Activated CD4-positive, CD25-positive, alpha-beta regulatory T cell treated with anti-CD3 and anti-CD28 coated beads, Interleukin-2, amount 50 U/mL, for 72 hours (primary cell): ENCODE measurements around the gene DENND10.
"Not testable (repeated sequence)": the region's sequence is repeated elsewhere in the genome, so short reads cannot be mapped to it uniquely, and the experiment has no call there.

ENCODE experiments used
- DNase-seq: peaks from one replicate; pipeline ENCODE4 v3.0.0; 2021

The DENND10 gene

GRCh38 chr10:119100434-119101238, 3.3 kb upstream of the DENND10 start:
- DNase-seq, result no peak

DNA sequence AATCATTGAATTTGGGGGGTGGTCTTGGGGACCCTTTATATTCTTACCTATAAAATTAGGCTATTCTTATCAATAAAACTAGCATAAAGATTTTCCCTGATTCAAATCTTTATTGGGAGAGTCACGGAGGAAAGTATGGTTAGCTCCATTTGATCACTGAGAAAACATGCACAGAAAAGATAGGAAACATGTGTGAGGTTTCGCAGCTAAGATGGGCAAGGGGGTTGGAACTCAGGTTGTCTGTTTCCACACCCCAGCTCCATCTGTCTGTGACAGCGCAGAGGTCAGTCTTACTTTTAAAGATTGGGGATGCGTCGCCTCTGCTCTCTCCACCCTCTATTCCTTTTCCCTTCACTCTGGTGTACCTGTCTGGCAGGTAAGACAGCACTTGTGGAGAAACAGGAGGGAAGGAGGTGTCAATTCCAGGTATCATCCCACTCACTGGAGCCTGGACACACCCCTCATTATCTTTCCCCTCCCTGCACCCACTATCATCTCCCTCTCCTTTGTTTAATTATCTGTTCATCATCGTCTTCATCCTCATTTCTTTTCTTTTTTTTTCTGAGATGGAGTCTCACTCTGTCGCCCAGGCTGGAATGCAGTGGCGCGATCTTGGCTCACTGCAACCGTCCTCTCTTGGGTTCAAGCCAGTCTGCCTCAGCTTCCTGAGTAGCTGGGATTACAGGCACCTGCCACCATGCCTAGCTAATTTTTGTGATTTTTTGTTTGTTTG, 2.4 kb upstream of the DENND10 start:
- no peak for DNase-seq

DNA sequence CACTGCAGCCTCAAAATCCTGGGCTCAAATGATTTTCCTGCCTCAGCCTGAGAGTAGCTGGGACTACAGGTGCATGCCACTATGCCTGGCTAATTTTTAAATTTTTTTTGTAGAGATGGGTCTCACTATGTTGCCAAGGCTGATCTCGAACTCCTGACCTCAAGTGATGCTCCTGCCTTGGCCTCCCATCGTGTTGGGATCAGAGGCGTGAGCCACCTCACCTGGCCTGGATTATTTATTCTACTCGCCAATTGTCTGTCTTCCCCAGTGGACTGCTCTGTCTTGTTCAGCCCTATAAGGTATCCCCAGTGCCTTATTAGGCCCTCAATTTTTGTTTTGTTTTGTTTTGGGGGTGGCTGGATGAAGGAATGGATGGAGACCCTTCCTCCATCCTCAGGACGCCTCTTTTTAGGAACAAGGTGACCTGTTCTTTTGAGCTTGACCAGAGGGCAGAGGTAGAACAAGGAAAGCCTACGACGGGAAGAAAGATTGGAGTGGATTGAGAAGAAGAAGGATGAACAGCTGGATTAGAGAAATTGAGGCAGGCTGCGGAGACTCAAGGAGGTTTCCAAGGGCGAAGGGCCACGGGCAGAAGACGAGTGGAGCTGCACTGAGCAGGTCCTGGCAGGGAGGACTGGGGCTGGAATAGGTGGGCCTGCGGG, 541 bp upstream of the DENND10 start:
- DNase-seq, result no peak

GRCh38 chr10:119104654-119105015, 722 bp downstream of the DENND10 start:
- peak; percentile 47 for DNase-seq

DNA sequence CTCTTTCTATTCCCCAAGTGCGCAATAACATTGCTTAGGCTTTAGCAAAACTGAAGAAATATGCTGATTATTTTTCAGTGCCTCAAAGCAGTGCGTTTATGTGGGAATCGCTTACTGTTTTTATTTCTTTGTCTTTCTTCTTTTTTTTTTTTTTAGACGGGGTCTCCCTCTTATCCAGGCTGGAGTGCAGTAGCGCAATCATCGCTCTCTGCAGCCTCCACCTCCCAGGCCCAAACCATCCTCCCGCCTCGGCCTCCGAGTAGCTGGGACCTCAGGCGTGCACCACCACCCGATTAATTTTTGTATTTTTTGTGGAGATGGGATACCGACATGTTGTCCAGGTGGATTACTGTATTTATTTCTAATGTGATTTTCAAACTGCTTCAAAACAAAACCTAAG, 1.2 kb downstream of the DENND10 start:
- DNase-seq, result no peak

DNA sequence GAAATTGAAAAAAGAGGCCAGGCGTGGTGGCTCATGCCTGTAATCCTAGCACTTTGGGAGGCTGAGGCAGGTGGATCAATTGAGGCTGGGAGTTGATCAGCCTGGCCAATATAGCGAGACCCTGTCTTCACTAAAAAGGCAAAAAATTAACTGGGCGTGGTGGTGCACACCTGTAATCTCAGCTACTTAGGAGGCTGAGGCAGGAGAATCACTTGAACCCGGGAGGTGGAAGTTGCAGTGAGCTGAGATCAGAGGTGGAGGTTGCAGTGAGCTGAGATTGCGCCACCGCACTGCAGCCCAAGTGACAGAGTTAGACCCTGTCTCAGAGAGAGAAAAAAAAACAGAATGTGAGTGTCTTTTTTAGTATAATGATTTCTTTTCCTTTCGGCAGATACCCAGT, 2.0 kb downstream of the DENND10 start:
- not testable (repeated sequence) for DNase-seq

GRCh38 chr10:119107106-119107505, 3.2 kb downstream of the DENND10 start:
- DNase-seq, result not testable (repeated sequence)

DNA sequence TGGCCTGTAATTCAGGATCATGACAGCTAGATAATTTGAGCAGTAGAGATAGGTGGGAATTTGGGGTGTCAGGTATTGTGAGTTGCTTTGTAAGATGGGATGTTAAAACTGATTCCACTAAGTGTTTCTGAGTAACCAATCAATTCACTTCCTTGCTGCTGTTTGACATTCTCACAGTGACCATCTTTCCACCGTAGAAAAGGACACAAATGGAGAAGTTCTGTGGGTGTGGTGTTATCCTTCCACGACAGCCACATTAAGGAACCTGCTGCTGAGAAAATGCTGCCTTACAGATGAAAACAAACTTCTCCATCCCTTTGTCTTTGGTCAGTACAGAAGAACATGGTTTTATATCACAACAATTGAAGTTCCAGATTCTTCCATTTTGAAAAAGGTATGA, 3.9 kb downstream of the DENND10 start:
- DNase-seq, result not testable (repeated sequence)

- no peak for DNase-seq
Observed at GRCh38 chr10:119112056-119112455, 8.1 kb downstream of the DENND10 start.

DNA sequence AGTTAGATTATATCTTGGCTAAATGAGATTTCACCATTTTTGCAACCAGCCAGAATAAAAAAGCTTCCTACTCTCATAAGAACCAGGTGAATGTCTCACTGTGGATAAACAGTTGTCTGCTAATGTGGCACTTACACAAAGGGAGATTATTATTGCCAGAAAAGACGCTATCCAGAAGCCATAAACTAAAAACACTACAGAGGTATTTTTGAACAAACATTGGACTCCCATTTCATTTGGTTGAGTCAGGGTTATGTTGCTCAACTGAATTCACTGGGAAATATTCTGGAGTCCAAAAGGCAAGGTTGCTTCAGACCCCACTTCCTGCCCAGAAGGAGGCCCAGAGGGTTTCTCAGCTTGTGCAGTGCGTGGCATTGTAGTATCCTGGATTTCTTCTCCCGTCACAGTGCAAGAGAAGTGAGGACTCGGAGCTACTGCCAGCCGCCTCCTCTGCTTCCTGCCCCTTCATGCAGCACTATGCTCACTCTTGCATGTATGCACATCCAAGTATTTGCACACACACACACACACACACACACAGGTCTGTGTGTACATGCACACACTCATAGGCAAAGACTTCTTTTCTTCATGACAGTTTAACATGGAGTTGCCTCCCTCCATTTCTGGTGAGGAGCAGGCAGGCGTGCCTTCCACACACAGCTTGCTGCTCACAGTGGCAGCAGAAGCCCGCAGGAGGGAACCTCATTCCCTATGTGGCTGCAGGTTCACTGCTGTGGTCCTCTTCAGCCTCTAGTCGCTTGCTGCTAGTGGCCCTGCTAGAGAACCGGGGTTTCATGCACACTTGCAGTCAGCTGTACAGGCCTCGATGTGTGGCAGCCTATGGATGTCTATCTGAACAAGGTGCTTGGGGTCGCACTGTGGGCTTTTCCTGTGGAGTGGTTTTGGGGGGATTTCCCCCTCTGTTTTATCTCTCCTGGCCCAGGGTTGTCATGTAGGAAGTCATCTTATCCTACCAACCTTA, 10.1 kb downstream of the DENND10 start:
- DNase-seq, result no peak

GRCh38 chr10:119115926-119116325, 12.0 kb downstream of the DENND10 start:
- no peak for DNase-seq

- no peak for DNase-seq
Observed at GRCh38 chr10:119116326-119116951, 12.5 kb downstream of the DENND10 start.

DNA sequence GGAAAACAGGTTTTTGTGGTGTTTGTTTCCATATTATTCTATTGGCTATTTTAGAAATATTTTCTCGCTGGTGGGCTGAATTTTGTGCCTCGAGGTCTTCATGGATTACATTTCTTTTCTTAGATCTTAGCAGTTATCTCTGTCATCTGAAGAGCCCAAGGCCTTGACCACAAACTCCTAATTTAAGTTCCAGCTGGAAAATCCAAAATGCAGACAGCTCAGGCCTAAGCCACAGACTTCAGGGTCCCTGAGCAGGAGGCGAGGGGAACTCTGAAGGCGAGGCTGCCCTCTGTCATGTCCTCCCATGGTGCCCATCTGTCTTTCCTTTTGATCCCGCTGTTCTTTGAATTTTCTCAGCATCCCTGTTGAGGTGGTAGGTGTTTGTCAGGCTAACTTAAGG, 14.3 kb downstream of the DENND10 start:
- no peak for DNase-seq

DNA sequence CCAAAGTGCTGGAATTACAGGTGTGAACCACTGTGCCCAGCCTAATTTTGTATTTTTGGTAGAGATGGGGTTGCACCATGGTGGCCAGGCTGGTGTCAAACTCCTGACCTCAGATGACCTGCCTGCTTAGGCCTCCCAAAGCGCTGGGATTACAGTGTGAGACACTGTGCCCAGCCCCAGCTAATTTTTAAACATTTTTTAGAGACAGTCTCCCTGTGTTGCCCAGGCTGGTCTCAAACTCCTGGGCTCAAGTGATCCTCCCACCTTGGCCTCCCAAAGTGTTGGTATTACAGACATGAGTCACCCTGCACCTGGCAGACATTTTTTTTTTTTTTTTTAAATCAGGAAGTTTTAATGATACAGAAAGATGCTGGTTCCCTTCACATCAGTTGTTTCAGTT, 15.5 kb downstream of the DENND10 start:
- DNase-seq, result no peak

DNA sequence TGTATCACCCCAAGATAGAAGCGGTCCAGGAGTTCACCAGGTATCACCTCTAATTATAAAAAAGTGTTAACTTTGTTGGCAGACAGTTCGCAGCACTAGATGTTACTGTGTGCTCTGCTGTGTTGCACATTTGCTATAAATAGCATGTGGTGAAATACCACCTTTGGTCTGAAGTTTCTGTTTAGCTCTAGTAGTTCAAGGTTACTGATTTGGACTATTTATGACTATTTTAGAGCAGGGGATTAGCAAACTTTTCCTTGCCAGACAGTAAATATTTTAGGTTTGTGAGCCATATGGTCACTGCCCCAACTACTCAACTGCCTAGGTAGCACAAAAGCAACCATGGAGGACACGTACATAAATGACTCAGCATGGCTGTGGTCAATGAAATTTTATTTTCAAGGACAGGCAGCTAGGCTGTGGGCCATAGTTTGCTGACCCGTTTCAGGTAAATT, 16.5 kb downstream of the DENND10 start:
- no peak for DNase-seq

- no peak for DNase-seq
Observed at GRCh38 chr10:119120875-119121274, 17.0 kb downstream of the DENND10 start.

DNA sequence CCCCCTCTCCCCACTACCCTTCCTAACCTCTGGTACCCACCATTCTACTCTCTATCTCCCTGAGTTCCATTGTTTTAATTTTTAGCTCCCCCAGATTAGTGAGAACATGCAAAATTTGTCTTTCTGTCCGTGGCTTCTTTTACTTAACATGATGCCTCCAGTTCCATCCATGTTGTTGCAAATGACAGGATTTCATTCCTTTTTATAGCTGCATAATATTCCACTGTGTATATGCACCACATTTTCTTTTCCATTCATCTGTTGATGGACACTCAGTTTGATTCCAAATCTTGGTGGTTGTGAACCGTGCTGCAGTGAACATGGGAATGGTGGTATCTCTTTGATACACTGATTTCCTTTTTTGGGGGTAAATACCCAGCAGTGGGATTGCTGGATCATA, 22.0 kb downstream of the DENND10 start:
- no peak for DNase-seq

GRCh38 chr10:119129721-119130120, 25.8 kb downstream of the DENND10 start:
- DNase-seq, result no peak

DNA sequence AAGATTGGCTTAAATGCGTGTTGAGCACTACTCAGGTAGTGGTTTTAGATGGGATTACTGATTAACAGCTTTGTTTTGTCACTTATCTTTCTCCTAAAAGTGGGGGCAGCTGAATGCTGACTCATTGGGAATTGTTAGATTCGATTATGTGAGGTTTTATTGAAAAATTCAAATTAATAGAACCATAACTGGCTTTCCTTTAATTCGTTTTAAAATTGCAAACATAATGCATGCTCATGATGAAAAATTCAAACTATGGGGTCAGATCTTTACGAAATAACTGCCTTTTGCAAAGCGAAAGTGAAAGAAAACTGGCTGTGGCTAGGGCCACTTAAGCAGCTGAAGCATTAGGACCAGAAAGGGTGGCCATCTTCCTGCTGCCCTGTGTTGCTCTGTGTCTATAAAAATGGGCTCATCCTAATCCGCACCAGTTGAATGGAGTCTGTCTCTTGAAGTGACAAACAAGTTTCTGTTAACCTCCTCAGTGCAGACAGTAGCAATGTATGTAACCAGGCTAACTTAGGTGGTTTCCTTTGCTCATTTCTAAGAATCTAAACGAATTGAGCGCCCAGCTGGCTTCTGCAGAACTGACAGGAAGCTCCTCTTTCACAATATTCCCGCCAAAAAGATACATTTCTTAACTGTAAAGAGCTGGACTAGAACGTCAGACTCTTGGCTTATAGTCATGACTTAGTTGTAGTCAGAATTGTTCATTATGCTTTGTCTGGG, 27.8 kb downstream of the DENND10 start:
- DNase-seq, result peak; percentile 48

- no peak for DNase-seq
Observed at GRCh38 chr10:119132521-119133345, 28.8 kb downstream of the DENND10 start.
